HEK293 (cell line): ENCODE data around the gene SIRT7.
A peak's percentile ranks its signal among the peaks of the same experiment; 100 is the strongest.

Source experiments
- GLIS1 ChIP-seq: fragments of 450-650 bp; formaldehyde crosslinking; IDR thresholded peaks from 2 replicates; pipeline ENCODE4 v1.5.1; 2016; ENCODE audit warnings: missing biosample characterization, missing genetic modification characterization
- INSM2 ChIP-seq: fragments of 450-650 bp; formaldehyde crosslinking; IDR thresholded peaks from 2 replicates; pipeline ENCODE4 v1.5.1; 2016; ENCODE audit warnings: missing biosample characterization, missing genetic modification characterization
- KLF17 ChIP-seq: fragments of 450-650 bp; formaldehyde crosslinking; IDR thresholded peaks from 2 replicates; pipeline ENCODE4 v1.5.1; 2016; ENCODE audit warnings: missing biosample characterization, missing genetic modification characterization
- OSR2 ChIP-seq: fragments of 450-650 bp; formaldehyde crosslinking; IDR thresholded peaks from 2 replicates; pipeline ENCODE4 v1.5.1; 2016; ENCODE audit warnings: missing biosample characterization, missing genetic modification characterization
- REST ChIP-seq: fragments of 450-650 bp; formaldehyde crosslinking; IDR thresholded peaks from 2 replicates; pipeline ENCODE4 v1.5.1; 2016; ENCODE audit warnings: missing biosample characterization, missing genetic modification characterization
- YY2 ChIP-seq: fragments of 450-650 bp; formaldehyde crosslinking; IDR thresholded peaks from 2 replicates; pipeline ENCODE4 v1.5.1; 2016; ENCODE audit warnings: missing biosample characterization, missing genetic modification characterization
- ZBTB26 ChIP-seq: fragments of 450-650 bp; formaldehyde crosslinking; optimal IDR thresholded peaks from 2 replicates; pipeline ENCODE3; 2016; ENCODE audit warnings: missing biosample characterization, mild to moderate bottlenecking, missing genetic modification characterization
- ZBTB49 ChIP-seq: fragments of 450-650 bp; formaldehyde crosslinking; IDR thresholded peaks from 2 replicates; pipeline ENCODE4 v1.5.1; 2016; ENCODE audit warnings: missing biosample characterization, missing genetic modification characterization, low read depth
- ZBTB6 ChIP-seq: fragments of 450-650 bp; formaldehyde crosslinking; IDR thresholded peaks from 2 replicates; pipeline ENCODE4 v1.5.1; 2017; ENCODE audit warnings: missing biosample characterization, missing genetic modification characterization
- ZNF148 ChIP-seq: fragments of 450-650 bp; formaldehyde crosslinking; IDR thresholded peaks from 2 replicates; pipeline ENCODE4 v1.5.0; 2017; ENCODE audit warnings: missing biosample characterization, missing genetic modification characterization, borderline replicate concordance
- ZNF16 ChIP-seq: fragments of 450-650 bp; formaldehyde crosslinking; IDR thresholded peaks from 2 replicates; pipeline ENCODE4 v1.5.1; 2016; ENCODE audit warnings: low read depth, missing biosample characterization, missing genetic modification characterization
- ZNF19 ChIP-seq: fragments of 450-650 bp; formaldehyde crosslinking; IDR thresholded peaks from 2 replicates; pipeline ENCODE4; 2016; ENCODE audit warnings: missing biosample characterization, missing genetic modification characterization, low read depth
- ZNF26 ChIP-seq: fragments of 450-650 bp; formaldehyde crosslinking; IDR thresholded peaks from 2 replicates; pipeline ENCODE4 v1.5.1; 2016; ENCODE audit warnings: missing biosample characterization, missing genetic modification characterization
- ZNF404 ChIP-seq: fragments of 450-650 bp; formaldehyde crosslinking; IDR thresholded peaks from 2 replicates; pipeline ENCODE4 v1.5.1; 2017; ENCODE audit warnings: missing biosample characterization, missing genetic modification characterization
- ZNF449 ChIP-seq: fragments of 450-650 bp; formaldehyde crosslinking; IDR thresholded peaks from 2 replicates; pipeline ENCODE4 v1.5.1; 2017; ENCODE audit warnings: missing biosample characterization, mild to moderate bottlenecking, missing genetic modification characterization, moderate library complexity
- ZNF513 ChIP-seq: fragments of 450-650 bp; IDR thresholded peaks from 2 replicates; pipeline ENCODE4 v1.5.1; 2018; ENCODE audit warnings: missing biosample characterization, missing genetic modification characterization
- ZNF548 ChIP-seq: fragments of 450-650 bp; formaldehyde crosslinking; IDR thresholded peaks from 2 replicates; pipeline ENCODE4 v1.5.1; 2016; ENCODE audit warnings: missing biosample characterization, missing genetic modification characterization
- ZNF792 ChIP-seq: fragments of 450-650 bp; formaldehyde crosslinking; IDR thresholded peaks from 2 replicates; pipeline ENCODE4 v1.5.1; 2016; ENCODE audit warnings: missing biosample characterization, missing genetic modification characterization
- ZSCAN30 ChIP-seq: fragments of 450-650 bp; IDR thresholded peaks from 2 replicates; pipeline ENCODE4 v1.5.1; 2018; ENCODE audit warnings: missing biosample characterization, mild to moderate bottlenecking, missing genetic modification characterization, moderate library complexity

SIRT7 gene

GRCh38 chr17:81917565-81918332 lies at the start of gene SIRT7 (continued):
- TF ChIP-seq ZNF513 (tag by site-specific recombination) (no peak), YY2 (tag by site-specific recombination) (0 out of 2 replicates have a peak, but pooled peaks have one; percentile 26), ZBTB6 (peak; percentile 31; the same call in 1 of the 2 replicates), REST (tag by site-specific recombination) (peak; percentile 78), ZNF548 (tag by site-specific recombination) (no peak), ZNF19 (tag by site-specific recombination) (no peak), ZNF148 (tag by site-specific recombination) (no peak), ZNF404 (no peak), ZNF449 (no peak), INSM2 (tag by site-specific recombination) (no peak), ZNF16 (tag by site-specific recombination) (no peak), GLIS1 (tag by site-specific recombination) (no peak), ZNF26 (no peak), OSR2 (tag by site-specific recombination) (no peak), ZSCAN30 (0 out of 2 replicates have a peak, but pooled peaks have one; percentile 47), ZNF792 (no peak), ZBTB49 (tag by site-specific recombination) (no peak), KLF17 (tag by site-specific recombination) (no peak), ZBTB26 (tag by site-specific recombination) (peak; percentile 60)
